Mesenchymal stem cell (in vitro differentiated cells and primary cell): Measurements from ENCODE around the gene CHRM3.

Experiments used
- DNase-seq: peaks from one replicate; pipeline ENCODE4 v3.0.0-alpha.2; 2013
- H2AFZ ChIP-seq: one replicate; pipeline ENCODE4 v1.6.1; 2013; ENCODE audit warnings: low read depth, mild to moderate bottlenecking, control low read depth, inconsistent platforms, low read length, moderate library complexity
- H2AK5ac ChIP-seq: 2 replicates; pipeline ENCODE4 v1.6.1; 2013; ENCODE audit warnings: low read length, moderate library complexity, mild to moderate bottlenecking, inconsistent platforms; ENCODE audit not compliant: severe bottlenecking
- H2BK120ac ChIP-seq: one replicate; pipeline ENCODE4 v1.6.1; 2013; ENCODE audit warnings: low read depth, mild to moderate bottlenecking, inconsistent platforms, low read length, moderate library complexity
- H2BK12ac ChIP-seq, 2 experiments: one replicate each; pipeline ENCODE4 v1.6.1; 2013; ENCODE audit warnings: inconsistent platforms in 2 of 2, low read length in 2 of 2, mild to moderate bottlenecking in 2 of 2, moderate library complexity in 2 of 2, control low read depth in 1 of 2
- H2BK15ac ChIP-seq: one replicate; pipeline ENCODE4 v1.6.1; 2013; ENCODE audit warnings: mild to moderate bottlenecking, low read depth, inconsistent platforms; ENCODE audit not compliant: poor library complexity, severe bottlenecking
- H2BK5ac ChIP-seq: 2 replicates; pipeline ENCODE4 v1.6.1; 2013; ENCODE audit warnings: low read depth, mild to moderate bottlenecking, low read length, control low read depth, inconsistent platforms; ENCODE audit not compliant: poor library complexity, severe bottlenecking
- H3K14ac ChIP-seq, 2 experiments: one replicate each; pipeline ENCODE4 v1.6.1; 2013; ENCODE audit warnings: inconsistent platforms in 2 of 2, low read length in 2 of 2, control low read depth in 1 of 2, mild to moderate bottlenecking in 1 of 2, moderate library complexity in 1 of 2
- H3K18ac ChIP-seq, 2 experiments: one replicate each; pipeline ENCODE4 v1.6.1; 2013; ENCODE audit warnings: inconsistent platforms in 2 of 2, low read length in 2 of 2, control low read depth in 1 of 2, low read depth in 1 of 2, mild to moderate bottlenecking in 1 of 2
- H3K23ac ChIP-seq, 2 experiments: one replicate each; pipeline ENCODE4 v1.6.1; 2013; ENCODE audit warnings: inconsistent platforms in 2 of 2, low read length in 2 of 2, mild to moderate bottlenecking in 2 of 2, moderate library complexity in 2 of 2, control low read depth in 1 of 2
- H3K27ac ChIP-seq: 2 replicates; pipeline ENCODE4 v1.5.1; 2013; ENCODE audit warnings: mild to moderate bottlenecking, moderate library complexity, low read length, control low read depth, inconsistent platforms; ENCODE audit not compliant: poor library complexity, severe bottlenecking
- H3K27me3 ChIP-seq, 2 experiments: 2 replicates each; pipeline versions ENCODE4 v1.6.1 to v1.7.0; 2013; ENCODE audit warnings: low read length in 2 of 2, mild to moderate bottlenecking in 2 of 2, moderate library complexity in 2 of 2, control low read depth in 1 of 2, inconsistent platforms in 1 of 2; ENCODE audit not compliant: control insufficient read depth in 1 of 2, insufficient read depth in 1 of 2
- H3K36me3 ChIP-seq, 2 experiments: 2 replicates each; pipeline versions ENCODE4 v1.6.1 to v1.7.0; 2013; ENCODE audit warnings: low read length in 2 of 2, control low read depth in 1 of 2, inconsistent platforms in 1 of 2, low read depth in 1 of 2, mild to moderate bottlenecking in 1 of 2; ENCODE audit not compliant: insufficient read depth in 2 of 2, control insufficient read depth in 1 of 2
- H3K4ac ChIP-seq, 2 experiments: one replicate each; pipeline ENCODE4 v1.6.1; 2013; ENCODE audit warnings: inconsistent platforms in 2 of 2, low read length in 2 of 2, mild to moderate bottlenecking in 2 of 2, moderate library complexity in 2 of 2, control low read depth in 1 of 2, low read depth in 1 of 2
- H3K4me1 ChIP-seq: 2 replicates; pipeline ENCODE4 v1.6.1; 2013; ENCODE audit warnings: low read depth, low read length, control low read depth; ENCODE audit not compliant: control insufficient read depth, insufficient read depth
- H3K4me2 ChIP-seq: 2 replicates; pipeline ENCODE4 v1.6.1; 2013; ENCODE audit warnings: low read length, mild to moderate bottlenecking, inconsistent platforms; ENCODE audit not compliant: poor library complexity, severe bottlenecking
- H3K4me3 ChIP-seq, 2 experiments: 2 replicates each; pipeline versions ENCODE4 v1.5.1 to v1.7.0; 2013; ENCODE audit warnings: low read length in 2 of 2, mild to moderate bottlenecking in 2 of 2, control low read depth in 1 of 2, low read depth in 1 of 2; ENCODE audit not compliant: insufficient read depth in 1 of 2
- H3K79me1 ChIP-seq: replicated peaks from 2 replicates; pipeline ENCODE4 v1.6.1; 2013; ENCODE audit warnings: mild to moderate bottlenecking, control low read depth, low read length, inconsistent platforms; ENCODE audit not compliant: poor library complexity, severe bottlenecking
- H3K9ac ChIP-seq: 2 replicates; pipeline ENCODE4 v1.7.0; 2013; ENCODE audit warnings: mild to moderate bottlenecking, low read length, moderate library complexity
- H3K9me3 ChIP-seq: 2 replicates; pipeline ENCODE4 v1.7.0; 2013; ENCODE audit warnings: mild to moderate bottlenecking, low read length; ENCODE audit not compliant: control insufficient read depth
- H4K8ac ChIP-seq: one replicate; pipeline ENCODE4 v1.6.1; 2013; ENCODE audit warnings: inconsistent platforms, mild to moderate bottlenecking, low read length, moderate library complexity
- H4K91ac ChIP-seq: one replicate; pipeline ENCODE4 v1.6.1; 2013; ENCODE audit warnings: mild to moderate bottlenecking, low read length, inconsistent platforms
- WGBS: methylation state at CpG from one replicate; pipeline ENCODE4 v1.1.7; 2013; ENCODE audit warnings: mixed read lengths; 5-methylcytosine and 5-hydroxymethylcytosine counted together

Gene CHRM3

GRCh38 chr1:239427712-239428111 is 41.3 kb downstream of the CHRM3 start:
- no peak overlapping the region for H2BK15ac ChIP-seq
- no peaks in the 10 kb centered on the region for H3K36me3 ChIP-seq
- no peak overlapping the region for H3K23ac ChIP-seq
- H3K27ac ChIP-seq: no peak overlapping the region
- no peak overlapping the region for H3K9ac ChIP-seq
- H2BK5ac ChIP-seq: no peak overlapping the region
- no peaks in the 10 kb centered on the region for H3K27me3 ChIP-seq
- peaks cover 1% of the 10 kb centered on the region for H3K4me1 ChIP-seq
- H3K4me3 ChIP-seq: no peak overlapping the region
- no peak overlapping the region for H3K14ac ChIP-seq
- no peak overlapping the region for H4K91ac ChIP-seq
- no peaks in the 10 kb centered on the region for H3K79me1 ChIP-seq
- no peak overlapping the region for H4K8ac ChIP-seq
- no peak overlapping the region for H3K18ac ChIP-seq
- H3K4ac ChIP-seq: no peak overlapping the region
- H2AFZ ChIP-seq: no peak overlapping the region
- no peak overlapping the region for H3K4me2 ChIP-seq
- no peak overlapping the region for H2BK120ac ChIP-seq
- H2AK5ac ChIP-seq: no peak overlapping the region
- no peak overlapping the region for H2BK12ac ChIP-seq
- DNase-seq: no peak
- WGBS: 82% methylated on average over 3 of the region's 3 CpGs
- no peaks in the 10 kb centered on the region for H3K9me3 ChIP-seq

GRCh38 chr1:239428120-239428710 is 41.8 kb downstream of the CHRM3 start:
- Histone ChIP-seq H3K9ac (no peak overlapping the region), H3K27me3 (no peaks in the 10 kb centered on the region), H2BK120ac (no peak overlapping the region), H2BK12ac (no peak overlapping the region), H2BK15ac (no peak overlapping the region), H3K36me3 (no peaks in the 10 kb centered on the region), H3K79me1 (no peaks in the 10 kb centered on the region), H4K8ac (no peak overlapping the region), H2BK5ac (no peak overlapping the region), H3K14ac (no peak overlapping the region), H3K4me2 (no peak overlapping the region), H2AFZ (no peak overlapping the region), H3K4me3 (no peak overlapping the region), H3K4me1 (peaks cover 1% of the 10 kb centered on the region), H4K91ac (no peak overlapping the region), H3K4ac (no peak overlapping the region), H3K18ac (no peak overlapping the region), H2AK5ac (no peak overlapping the region), H3K9me3 (no peaks in the 10 kb centered on the region), H3K27ac (no peak overlapping the region), H3K23ac (no peak overlapping the region)
- no peak for DNase-seq
- 55% methylated on average over 3 of the region's 4 CpGs for WGBS

- H3K79me1 ChIP-seq: no peaks in the 10 kb centered on the region
- no peaks in the 10 kb centered on the region for H3K9me3 ChIP-seq
- DNase-seq: no peak
- peaks cover 1% of the 10 kb centered on the region for H3K4me1 ChIP-seq
- WGBS: 59% methylated on average over 3 of the region's 3 CpGs
- H2BK15ac ChIP-seq: no peak overlapping the region
- H3K4me3 ChIP-seq: no peak overlapping the region
- H2BK12ac ChIP-seq: no peak overlapping the region
- H2AFZ ChIP-seq: no peak overlapping the region
- H3K18ac ChIP-seq: no peak overlapping the region
- no peak overlapping the region for H3K4me2 ChIP-seq
- H4K91ac ChIP-seq: no peak overlapping the region
- H3K14ac ChIP-seq: no peak overlapping the region
- no peak overlapping the region for H4K8ac ChIP-seq
- H3K36me3 ChIP-seq: no peaks in the 10 kb centered on the region
- H3K4ac ChIP-seq: no peak overlapping the region
- no peak overlapping the region for H2BK5ac ChIP-seq
- no peaks in the 10 kb centered on the region for H3K27me3 ChIP-seq
- H2BK120ac ChIP-seq: no peak overlapping the region
- H3K27ac ChIP-seq: no peak overlapping the region
- no peak overlapping the region for H3K23ac ChIP-seq
- H3K9ac ChIP-seq: no peak overlapping the region
- no peak overlapping the region for H2AK5ac ChIP-seq
Observed at GRCh38 chr1:239429163-239429562, 42.8 kb downstream of the CHRM3 start.

- peaks cover under 1% of the 10 kb centered on the region for H3K4me1 ChIP-seq
- DNase-seq: no peak
- no peaks in the 10 kb centered on the region for H3K27me3 ChIP-seq
- H3K4ac ChIP-seq: no peak overlapping the region
- H3K36me3 ChIP-seq: no peaks in the 10 kb centered on the region
- H3K18ac ChIP-seq: no peak overlapping the region
- no peaks in the 10 kb centered on the region for H3K79me1 ChIP-seq
- no peak overlapping the region for H2BK5ac ChIP-seq
- H2AFZ ChIP-seq: no peak overlapping the region
- no peak overlapping the region for H3K9ac ChIP-seq
- no peak overlapping the region for H2BK120ac ChIP-seq
- H3K4me3 ChIP-seq: no peak overlapping the region
- no peak overlapping the region for H4K8ac ChIP-seq
- H3K27ac ChIP-seq: no peak overlapping the region
- H4K91ac ChIP-seq: no peak overlapping the region
- H2BK12ac ChIP-seq: no peak overlapping the region
- H2AK5ac ChIP-seq: no peak overlapping the region
- H2BK15ac ChIP-seq: no peak overlapping the region
- no peaks in the 10 kb centered on the region for H3K9me3 ChIP-seq
- no peak overlapping the region for H3K4me2 ChIP-seq
- H3K14ac ChIP-seq: no peak overlapping the region
- H3K23ac ChIP-seq: no peak overlapping the region
- 74% methylated on average over 1 of the region's 1 CpG for WGBS
Observed at GRCh38 chr1:239432255-239432654, 45.9 kb downstream of the CHRM3 start.
